ENCODE data around the gene FBXO4.

Gene FBXO4

DNA sequence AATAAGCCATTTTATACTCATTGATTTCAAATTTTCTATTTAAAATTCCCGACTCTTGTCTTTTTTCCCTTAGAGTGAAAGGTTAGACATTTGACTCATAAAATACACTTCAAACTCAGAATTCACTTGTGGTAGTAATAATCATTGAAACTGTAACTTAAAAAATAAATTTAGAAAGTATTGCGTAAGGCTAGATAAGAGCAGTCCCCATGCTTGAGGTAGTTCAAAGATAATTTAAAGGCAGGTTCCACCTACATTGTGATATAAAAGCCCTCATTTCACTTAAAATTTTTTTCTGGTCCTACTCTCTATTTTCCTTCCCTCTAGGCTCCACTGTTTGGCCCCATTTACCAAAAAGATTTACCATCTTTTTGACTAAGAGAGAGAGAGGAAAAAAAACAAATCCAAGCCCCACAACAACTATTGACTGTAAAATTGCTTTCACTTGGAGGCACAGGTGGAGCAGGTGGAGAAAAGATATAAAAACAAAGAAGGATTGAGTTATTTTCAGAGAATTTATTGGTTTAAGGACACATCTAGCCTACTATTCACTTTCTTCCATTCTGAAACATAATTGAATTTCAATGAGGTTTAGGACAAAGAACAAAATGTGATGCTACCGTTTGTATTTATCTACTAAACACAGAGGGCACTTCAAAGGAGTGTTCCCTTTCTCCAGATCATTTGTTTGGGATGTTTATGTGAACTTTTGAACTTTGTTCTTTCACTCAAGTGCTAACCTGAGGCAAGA is 61.0 kb downstream of the FBXO4 start:
- no peak for DNase-seq

Measured in NCI-H446 (cell line).